ENCODE data around the gene TPK1.

Gene TPK1

GRCh38 chr7:144416341-144416740 is 419.5 kb downstream of the TPK1 start:
- DNase-seq (ENCODE audit: low read depth in 1 of 2, low spot score in 1 of 2) = no peak

DNA sequence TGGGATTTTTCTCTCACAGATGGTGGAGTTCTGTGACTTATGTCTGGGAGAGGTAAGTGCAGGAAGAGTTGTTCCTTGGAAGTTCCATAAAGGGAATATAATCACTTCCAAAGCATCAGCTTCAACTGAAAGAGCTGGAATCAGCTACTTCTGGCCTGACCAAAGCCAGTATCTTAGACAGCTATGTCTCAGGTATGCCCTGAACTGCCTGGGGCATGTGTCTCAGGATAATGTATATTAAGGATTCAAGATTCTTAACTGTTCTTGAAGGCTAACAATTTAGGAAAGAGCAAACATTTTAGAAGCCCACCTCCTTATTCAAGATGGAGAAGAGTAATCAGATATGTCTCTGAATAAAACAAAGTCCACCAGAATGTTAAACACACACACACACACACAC is 420.0 kb downstream of the TPK1 start:
- no peak for DNase-seq (ENCODE audit: low read depth in 1 of 2, low spot score in 1 of 2)

- DNase-seq (ENCODE audit: low read depth in 1 of 2, low spot score in 1 of 2) = no peak
These were observed 421.0 kb downstream of the TPK1 start for GRCh38 chr7:144414815-144415214.

DNA sequence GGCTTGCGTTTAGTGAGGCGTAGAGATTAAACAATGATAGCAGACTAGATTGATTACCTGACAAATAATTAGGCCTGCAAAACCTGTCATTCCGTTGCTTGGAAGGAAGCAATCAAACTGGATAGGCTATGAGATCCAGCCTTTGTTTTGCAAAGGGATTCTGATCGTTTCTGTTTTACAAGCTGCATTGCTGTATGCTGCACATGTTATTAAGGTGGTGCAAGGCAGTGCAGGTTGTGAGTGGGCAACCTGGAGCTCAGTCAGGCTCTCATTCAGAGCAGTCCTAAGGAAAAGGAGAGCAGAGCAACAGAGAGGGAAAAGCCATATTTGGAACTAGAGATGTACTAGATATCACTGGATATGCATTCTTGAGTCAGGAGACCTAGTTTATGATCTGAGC is 425.4 kb downstream of the TPK1 start:
- no peak for DNase-seq (ENCODE audit: low read depth in 1 of 2, low spot score in 1 of 2)

DNA sequence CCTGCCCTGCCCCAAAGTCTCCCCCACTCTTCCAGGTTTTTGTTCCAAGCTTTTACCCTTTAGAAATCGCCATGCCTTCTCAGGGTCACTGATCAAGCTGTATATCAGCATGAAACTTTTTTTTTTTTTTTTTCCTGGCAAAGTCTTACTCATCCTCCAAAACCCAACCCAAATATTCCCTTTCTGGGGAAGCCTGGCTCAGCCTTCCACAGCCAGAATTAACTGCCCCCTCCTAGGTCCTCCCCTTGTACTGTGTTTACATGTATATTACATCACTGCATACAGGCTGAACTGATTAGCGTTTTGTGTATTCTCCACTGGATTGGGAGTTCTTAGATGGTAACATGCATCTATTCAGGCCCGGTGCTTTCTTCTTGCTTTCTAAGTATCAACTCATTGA is 427.7 kb downstream of the TPK1 start:
- no peak for DNase-seq (ENCODE audit: low read depth in 1 of 2, low spot score in 1 of 2)

- no peak for DNase-seq (ENCODE audit: low read depth in 1 of 2, low spot score in 1 of 2)
These were observed 428.5 kb downstream of the TPK1 start for GRCh38 chr7:144407266-144407931.

- no peak for DNase-seq (ENCODE audit: low read depth in 1 of 2, low spot score in 1 of 2)
These were observed 430.9 kb downstream of the TPK1 start for GRCh38 chr7:144404946-144405345.

DNA sequence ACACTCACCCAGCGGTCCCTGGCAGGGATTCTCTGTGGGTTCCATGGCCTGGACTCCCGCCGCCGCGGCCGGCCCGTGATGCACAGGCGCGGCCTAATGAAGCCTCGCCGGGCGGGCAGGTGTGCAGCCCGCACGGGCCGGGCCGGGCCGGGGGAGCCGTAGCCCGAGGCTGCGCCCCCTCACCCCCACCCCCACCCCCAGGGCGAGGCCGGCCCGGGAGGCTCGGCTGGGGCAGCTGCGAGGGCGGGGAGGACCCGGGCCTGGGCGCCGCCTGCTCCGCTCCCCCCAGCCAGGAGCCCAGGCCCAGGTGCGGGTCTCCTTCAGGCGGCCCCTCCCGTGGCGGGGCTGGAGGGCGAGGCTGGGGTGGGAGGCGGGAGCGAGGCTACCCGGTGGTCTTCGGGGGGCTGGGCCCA is 432.2 kb downstream of the TPK1 start, which contains the start of gene NOBOX:
TSS of gene NOBOX (minus strand) at position 45 of the 413 bp plus-strand sequence.
- no peak for DNase-seq (ENCODE audit: low read depth in 1 of 2, low spot score in 1 of 2)

- no peak for DNase-seq (ENCODE audit: low read depth in 1 of 2, low spot score in 1 of 2)
These were observed 432.8 kb downstream of the TPK1 start for GRCh38 chr7:144403102-144403501.
